Gastrocnemius medialis (tissue), 4 donors: ENCODE measurements around the gene TCEA2. TPM values are rescaled to one million over a fixed set of nuclear protein-coding genes. Genes with fewer than 3 reads are reported as not detected.

Experiments used
- ATAC-seq, 2 donors: fragments of 150-250 bp; one replicate each; pipeline ENCODE4 v1.9.1; 2016
- DNase-seq, 2 donors: peaks; one replicate each; pipeline ENCODE4 v3.0.0-alpha.2; 2019
- H3K27ac ChIP-seq, 4 donors: fragments of 200-600 bp; sonication (generic); 1 replicate in 1 of 4; 2 replicates in 3 of 4; pipeline ENCODE4 v1.5.1; 2016 to 2018; ENCODE audit warnings: mild to moderate bottlenecking in 2 of 4, moderate library complexity in 1 of 4
- H3K27me3 ChIP-seq, 3 donors: fragments of 200-600 bp; sonication (generic) in 2 of 3; 1 replicate in 1 of 3; 2 replicates in 2 of 3; pipeline versions ENCODE4 v1.5.1 to v1.6.0; 2016 to 2019; ENCODE audit warnings: mild to moderate bottlenecking in 1 of 3, moderate library complexity in 1 of 3
- H3K36me3 ChIP-seq, 2 donors: fragments of 200-600 bp; sonication (generic) in 1 of 2; one replicate each; pipeline ENCODE4 v1.5.1; 2017 to 2018
- H3K4me1 ChIP-seq, 2 donors: fragments of 200-600 bp; sonication (generic) in 1 of 2; one replicate each; pipeline ENCODE4 v1.5.1; 2016 to 2017; ENCODE audit warnings: mild to moderate bottlenecking in 2 of 2
- H3K4me3 ChIP-seq, 4 donors: fragments of 200-600 bp; sonication (generic) in 3 of 4; 1 replicate in 1 of 4; 2 replicates in 3 of 4; pipeline ENCODE4 v1.5.1; 2016 to 2019; ENCODE audit warnings: mild to moderate bottlenecking in 2 of 4
- H3K9me3 ChIP-seq, 3 donors: fragments of 200-600 bp; sonication (generic) in 2 of 3; 1 replicate in 1 of 3; 2 replicates in 2 of 3; pipeline ENCODE4 v1.5.1; 2016 to 2019
- POLR2A ChIP-seq, 2 donors: fragments of 450-650 bp; IDR thresholded peaks; one replicate each; pipeline ENCODE4 v1.6.1; 2017; ENCODE audit warnings: antibody characterized with exemption in 2 of 2, mild to moderate bottlenecking in 2 of 2, moderate library complexity in 2 of 2
- in situ Hi-C, 4 donors: fragments of 200-750 bp; cut with MboI; loops; one replicate each; pipeline versions ENCODE4 v1.15.0 to v1.8.0; 2017; ENCODE audit warnings: low sequenced_read_pairs in 4 of 4
- intact Hi-C: fragments of 100-400 bp; cut with DNase I; formaldehyde crosslinking; loops from one replicate; pipeline ENCODE4 v1.15.1; 2023; ENCODE audit warnings: low total_unique reads
- total RNA-seq, 4 donors: library from RNA; depleted of rRNA; stranded (reverse); fragments of >200 nt; gene quantifications; one replicate each; pipeline versions ENCODE4 v1.1.0 to v1.2.3, GENCODE V29; 2016
- TF ChIP-seq, protein P1 (sequence below), 5 experiments: fragments of 450-650 bp in 3 of 5; fragments of 200-600 bp in 2 of 5; sonication (generic) in 2 of 5; IDR thresholded peaks in 4 of 5; conservative IDR thresholded peaks in 1 of 5; 1 replicate in 4 of 5; 2 replicates in 1 of 5; pipeline ENCODE4 v1.5.1; 2016 to 2019; ENCODE audit warnings: antibody characterized with exemption in 5 of 5, mild to moderate bottlenecking in 3 of 5, moderate library complexity in 3 of 5

The TCEA2 gene
- total RNA-seq, 4 donors from 2014 or later: 8.4 to 21.0 (median 8.8) TPM

GRCh38 chr20:64099086-64099786, 36.2 kb downstream of the TCEA2 start:
- H3K9me3 ChIP-seq: no peaks in the 10 kb centered on the region
- no peaks in the 10 kb centered on the region for H3K36me3 ChIP-seq
- DNase-seq: no peak
- no peak overlapping the region for H3K4me3 ChIP-seq
- TF ChIP-seq POLR2A (IDR thresholded peaks at IDR 0.05): no peak
- TF ChIP-seq, protein P1, sequence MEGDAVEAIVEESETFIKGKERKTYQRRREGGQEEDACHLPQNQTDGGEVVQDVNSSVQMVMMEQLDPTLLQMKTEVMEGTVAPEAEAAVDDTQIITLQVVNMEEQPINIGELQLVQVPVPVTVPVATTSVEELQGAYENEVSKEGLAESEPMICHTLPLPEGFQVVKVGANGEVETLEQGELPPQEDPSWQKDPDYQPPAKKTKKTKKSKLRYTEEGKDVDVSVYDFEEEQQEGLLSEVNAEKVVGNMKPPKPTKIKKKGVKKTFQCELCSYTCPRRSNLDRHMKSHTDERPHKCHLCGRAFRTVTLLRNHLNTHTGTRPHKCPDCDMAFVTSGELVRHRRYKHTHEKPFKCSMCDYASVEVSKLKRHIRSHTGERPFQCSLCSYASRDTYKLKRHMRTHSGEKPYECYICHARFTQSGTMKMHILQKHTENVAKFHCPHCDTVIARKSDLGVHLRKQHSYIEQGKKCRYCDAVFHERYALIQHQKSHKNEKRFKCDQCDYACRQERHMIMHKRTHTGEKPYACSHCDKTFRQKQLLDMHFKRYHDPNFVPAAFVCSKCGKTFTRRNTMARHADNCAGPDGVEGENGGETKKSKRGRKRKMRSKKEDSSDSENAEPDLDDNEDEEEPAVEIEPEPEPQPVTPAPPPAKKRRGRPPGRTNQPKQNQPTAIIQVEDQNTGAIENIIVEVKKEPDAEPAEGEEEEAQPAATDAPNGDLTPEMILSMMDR (IDR thresholded peaks at IDR 0.05 in 4 of 5, conservative IDR thresholded peaks at IDR 0.05 in 1 of 5): no peak
- ATAC-seq: no peak
- in situ Hi-C loops: no loop called here
- peaks cover 0 to 10% of the 10 kb centered on the region in 2 donors for H3K4me1 ChIP-seq
- intact Hi-C loops: loop anchor here (10.0 kb wide), 1 partner anchor 1114 kb away; no protein-coding TSS in a partner anchor
- no peak overlapping the region for H3K27ac ChIP-seq
- peaks cover 35 to 49% (median 40%) of the 10 kb centered on the region in 3 donors for H3K27me3 ChIP-seq

- in situ Hi-C loops (no loop called here), intact Hi-C loops (loop anchor here (10.0 kb wide), 1 partner anchor 1115 kb away; no protein-coding TSS in a partner anchor)
- TF ChIP-seq POLR2A (IDR thresholded peaks at IDR 0.05): no peak
- TF ChIP-seq, protein P1 (IDR thresholded peaks at IDR 0.05 in 4 of 5, conservative IDR thresholded peaks at IDR 0.05 in 1 of 5): no peak
- no peaks in the 10 kb centered on the region for H3K9me3 ChIP-seq
- H3K27me3 ChIP-seq: peaks cover 35 to 49% (median 41%) of the 10 kb centered on the region in 3 donors
- H3K4me1 ChIP-seq: peaks cover 0 to 10% of the 10 kb centered on the region in 2 donors
- no peaks in the 10 kb centered on the region for H3K36me3 ChIP-seq
- DNase-seq (no peak), ATAC-seq (no peak)
- no peak overlapping the region for H3K4me3 ChIP-seq
- no peak overlapping the region for H3K27ac ChIP-seq
Observed at GRCh38 chr20:64099880-64100565, 37.0 kb downstream of the TCEA2 start.

DNA sequence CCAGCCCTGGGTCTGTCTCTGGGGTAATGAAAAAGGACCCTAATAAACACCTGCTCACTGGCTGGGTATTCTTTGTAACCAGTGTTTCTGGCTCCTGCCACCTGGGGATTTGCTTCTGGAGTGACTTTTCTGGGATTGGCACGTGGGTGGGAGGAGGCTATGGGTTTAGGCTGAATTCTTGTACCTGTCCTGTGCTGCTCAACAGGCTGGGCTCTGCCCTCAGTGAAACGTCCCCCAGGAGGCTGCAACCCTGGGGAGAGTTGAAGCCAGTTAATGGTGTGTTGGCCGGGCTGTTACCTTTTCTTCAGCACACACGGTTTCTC, 37.5 kb downstream of the TCEA2 start:
- H3K27ac ChIP-seq: no peak overlapping the region
- TF ChIP-seq, protein P1 (IDR thresholded peaks at IDR 0.05 in 4 of 5, conservative IDR thresholded peaks at IDR 0.05 in 1 of 5): no peak
- no peak for TF ChIP-seq POLR2A (IDR thresholded peaks at IDR 0.05)
- H3K9me3 ChIP-seq: no peaks in the 10 kb centered on the region
- DNase-seq (no peak), ATAC-seq (no peak)
- H3K27me3 ChIP-seq: peaks cover 35 to 49% (median 43%) of the 10 kb centered on the region in 3 donors
- intact Hi-C loops (no loop called here), in situ Hi-C loops (no loop called here)
- H3K36me3 ChIP-seq: no peaks in the 10 kb centered on the region
- no peak overlapping the region for H3K4me3 ChIP-seq
- peaks cover 0 to 10% of the 10 kb centered on the region in 2 donors for H3K4me1 ChIP-seq

DNA sequence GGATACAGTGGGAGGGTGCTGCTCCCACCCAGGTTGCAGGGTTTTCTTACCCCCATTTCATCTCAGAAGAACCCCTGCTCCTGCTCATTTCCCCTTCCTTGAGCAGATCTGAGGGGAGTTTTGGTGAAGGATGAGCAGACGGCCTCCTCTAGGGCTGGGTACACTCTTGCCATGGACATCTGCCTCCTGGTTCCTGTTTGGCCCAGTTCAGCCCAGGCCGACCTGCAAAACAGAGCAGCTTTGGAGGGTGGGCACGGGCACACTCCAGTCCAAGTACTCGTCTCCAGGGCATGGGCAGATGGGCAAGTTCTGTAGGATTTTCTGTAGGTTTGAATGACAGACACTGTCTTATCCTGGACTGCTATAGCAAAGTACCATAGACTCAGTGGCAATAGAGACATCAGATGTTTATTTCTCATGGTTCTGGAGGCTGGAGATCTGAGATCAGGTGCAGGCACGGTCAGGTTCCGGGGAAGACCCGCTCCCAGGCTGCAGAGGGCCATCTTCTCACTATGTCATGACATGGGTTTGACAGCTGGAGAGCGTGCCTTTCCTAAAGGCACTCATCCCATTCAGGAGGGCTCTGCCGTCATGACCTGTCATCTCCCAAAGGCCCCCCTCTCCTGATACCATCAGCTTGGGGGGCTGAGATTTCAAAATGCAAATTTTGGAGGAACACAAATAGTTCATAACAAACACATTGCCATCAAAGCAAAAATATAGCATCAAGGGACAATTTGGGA, 38.1 kb downstream of the TCEA2 start:
- in situ Hi-C loops: no loop called here
- peaks cover 35 to 49% (median 43%) of the 10 kb centered on the region in 3 donors for H3K27me3 ChIP-seq

More for the DNA sequence above, 38.1 kb downstream of the TCEA2 start:
- H3K4me1 ChIP-seq: peaks cover 0 to 10% of the 10 kb centered on the region in 2 donors
- no peak for DNase-seq
- TF ChIP-seq, protein P1 (IDR thresholded peaks at IDR 0.05 in 4 of 5, conservative IDR thresholded peaks at IDR 0.05 in 1 of 5): no peak
- no peak for TF ChIP-seq POLR2A (IDR thresholded peaks at IDR 0.05)
- no peak for ATAC-seq
- intact Hi-C loops: no loop called here
- H3K36me3 ChIP-seq: no peaks in the 10 kb centered on the region
- H3K4me3 ChIP-seq: no peak overlapping the region
- no peak overlapping the region for H3K27ac ChIP-seq
- H3K9me3 ChIP-seq: no peaks in the 10 kb centered on the region
